H1 (cell line): ENCODE data around the gene NMRK1. TPM values are rescaled to one million over a fixed set of nuclear protein-coding genes. Genes with fewer than 3 reads are reported as not detected.

Experiments used
- CBX8 ChIP-seq: fragments of 300-800, 300-1000 bp; sonication (generic); IDR thresholded peaks from 2 replicates; pipeline ENCODE4 v1.7.1; 2016; ENCODE audit warnings: low read depth, low read length, borderline replicate concordance
- EZH2 ChIP-seq: fragments of 200-600 bp; sonication (generic); IDR thresholded peaks from 2 replicates; pipeline ENCODE4 v1.7.1; 2012; ENCODE audit warnings: low read depth, mild to moderate bottlenecking, moderate library complexity, low read length, inconsistent platforms; ENCODE audit not compliant: severe bottlenecking
- MAFK ChIP-seq: IDR thresholded peaks from 2 replicates; pipeline ENCODE4 v1.6.1; 2012; ENCODE audit warnings: low read depth, mild to moderate bottlenecking, improper control_type of control experiment, low read length
- POLR2A ChIP-seq, 2 experiments: IDR thresholded peaks; 1 replicate in 1 of 2; 2 replicates in 1 of 2; pipeline ENCODE4 v1.6.1; 2011; ENCODE audit warnings: low read depth in 2 of 2, low read length in 2 of 2, mild to moderate bottlenecking in 2 of 2; ENCODE audit errors: control extremely low read depth in 1 of 2
- RAD21 ChIP-seq, 2 experiments: IDR thresholded peaks in 1 of 2; conservative IDR thresholded peaks in 1 of 2; 2 replicates each; pipeline ENCODE4 v1.6.1; 2011; ENCODE audit warnings: low read depth in 2 of 2, low read length in 2 of 2, improper control_type of control experiment in 1 of 2, inconsistent platforms in 1 of 2, mild to moderate bottlenecking in 1 of 2, moderate library complexity in 1 of 2
- SP2 ChIP-seq: IDR thresholded peaks from 2 replicates; pipeline ENCODE4 v1.6.1; 2012; ENCODE audit warnings: mild to moderate bottlenecking, low read length, inconsistent platforms
- SP4 ChIP-seq: IDR thresholded peaks from 2 replicates; pipeline ENCODE4 v1.6.1; 2012; ENCODE audit warnings: low read length, inconsistent platforms
- SRF ChIP-seq: IDR thresholded peaks from 2 replicates; pipeline ENCODE4 v1.6.1; 2011; ENCODE audit warnings: mild to moderate bottlenecking, low read depth, low read length, moderate library complexity
- TEAD4 ChIP-seq: IDR thresholded peaks from 2 replicates; pipeline ENCODE4 v1.6.1; 2012; ENCODE audit warnings: low read depth, low read length, inconsistent platforms, mixed read lengths
- USF2 ChIP-seq: IDR thresholded peaks from 2 replicates; pipeline ENCODE4 v1.6.1; 2011; ENCODE audit warnings: low read length, improper control_type of control experiment
- polyA plus RNA-seq, 7 experiments: library from polyadenylated mRNA; depleted of rRNA in 3 of 7; stranded (reverse) in 5 of 7; unstranded in 2 of 7; fragments of >200 nt in 5 of 7; fragments of 200-250 nt in 2 of 7; gene quantifications; 1 replicate in 5 of 7; 2 replicates in 1 of 7; 4 replicates in 1 of 7; pipeline versions ENCODE4 v1.2.1 to v1.2.3, GENCODE V29; 2011 to 2013; ENCODE audit warnings: missing spikeins in 2 of 7, mixed read lengths in 2 of 7
- total RNA-seq: library from RNA; stranded (reverse); fragmentation: NEBNext Ultra II Directional; extraction: Animal tissue kit (Norgen Biotek cat#: 25700); gene quantifications from 2 replicates; pipeline ENCODE4 v1.2.1, GENCODE V29; 2021

Gene NMRK1
- total and polyA plus RNA-seq, 2 of the 8 experiments (the other 6 are each of a cell fraction or from before 2014, with no cell fraction given) = 5.8 to 8.1 TPM

- TF ChIP-seq USF2 (no peak), RAD21 (IDR thresholded peaks at IDR 0.05 in 1 of 2, conservative IDR thresholded peaks at IDR 0.05 in 1 of 2; ENCODE audit: low read depth in 2 of 2, low read length in 2 of 2) (no peak), SP2 (no peak), MAFK (no peak), TEAD4 (no peak), POLR2A (IDR thresholded peaks at IDR 0.05; ENCODE audit: control extremely low read depth in 1 of 2, low read depth in 2 of 2, low read length in 2 of 2) (no peak), CBX8 (no peak), EZH2 (no peak), SRF (no peak), SP4 (no peak)
Measured at GRCh38 chr9:75017378-75017777, 70.6 kb downstream of the NMRK1 start (continued).
